Activated T-helper 1 cell treated with anti-CD3 and anti-CD28 coated beads, Interleukin-2, amount 50 U/mL, for 16 hours (primary cell): ENCODE results near the gene IGF2BP2.
A peak's percentile ranks its signal among the peaks of the same experiment; 100 is the strongest.
"Not testable (repeated sequence)": the region's sequence is repeated elsewhere in the genome, so short reads cannot be mapped to it uniquely, and the experiment has no call there.

ENCODE experiments used
- DNase-seq, 2 donors: peaks; one replicate each; pipeline ENCODE4 v3.0.0-alpha.2; 2020; ENCODE audit warnings: low read depth in 1 of 2, low spot score in 1 of 2

Gene IGF2BP2

GRCh38 chr3:185678027-185678426 lies 146.8 kb downstream of the IGF2BP2 start:
- no peak for DNase-seq

GRCh38 chr3:185677146-185677829 lies 147.6 kb downstream of the IGF2BP2 start:
- no peak for DNase-seq

- DNase-seq, result no peak
These were observed 157.3 kb downstream of the IGF2BP2 start for GRCh38 chr3:185667574-185667973.

- no peak for DNase-seq
These were observed 160.9 kb downstream of the IGF2BP2 start for GRCh38 chr3:185663929-185664328.

- no peak for DNase-seq
These were observed 163.1 kb downstream of the IGF2BP2 start for GRCh38 chr3:185661772-185662171.

- not testable (repeated sequence) for DNase-seq
These were observed 163.5 kb downstream of the IGF2BP2 start for GRCh38 chr3:185661296-185661695.

- DNase-seq, result peak in 1 of 2 donors; percentile 42
These were observed 164.6 kb downstream of the IGF2BP2 start for GRCh38 chr3:185659942-185660921.

GRCh38 chr3:185658943-185659342 lies 165.9 kb downstream of the IGF2BP2 start:
- DNase-seq, result no peak

GRCh38 chr3:185658504-185658912 lies 166.3 kb downstream of the IGF2BP2 start:
- no peak for DNase-seq

- no peak for DNase-seq
These were observed 166.9 kb downstream of the IGF2BP2 start for GRCh38 chr3:185657691-185658503.

- DNase-seq, result no peak
These were observed 167.6 kb downstream of the IGF2BP2 start for GRCh38 chr3:185657211-185657610.

GRCh38 chr3:185656321-185656840 lies 168.5 kb downstream of the IGF2BP2 start:
- DNase-seq, result no peak

GRCh38 chr3:185655426-185656320 lies 169.2 kb downstream of the IGF2BP2 start:
- DNase-seq, result no peak

- no peak for DNase-seq
These were observed 170.1 kb downstream of the IGF2BP2 start for GRCh38 chr3:185654758-185655145.

GRCh38 chr3:185653949-185654757 lies 170.7 kb downstream of the IGF2BP2 start:
- no peak for DNase-seq

- no peak for DNase-seq
These were observed 172.9 kb downstream of the IGF2BP2 start for GRCh38 chr3:185651971-185652370.

- no peak for DNase-seq
These were observed 175.4 kb downstream of the IGF2BP2 start for GRCh38 chr3:185649414-185649813.

- no peak for DNase-seq
These were observed 176.4 kb downstream of the IGF2BP2 start for GRCh38 chr3:185648396-185648795.

- no peak for DNase-seq
These were observed 177.0 kb downstream of the IGF2BP2 start for GRCh38 chr3:185647880-185648210.
